ENCODE data around the gene C12orf75. TPM values are rescaled to one million over a fixed set of nuclear protein-coding genes. Genes with fewer than 3 reads are reported as not detected.

Gene C12orf75
- total and polyA plus RNA-seq, 2 of the 13 experiments (the other 11 are each of a cell fraction or from before 2014, with no cell fraction given): 16.1 to 19.8 TPM

DNA sequence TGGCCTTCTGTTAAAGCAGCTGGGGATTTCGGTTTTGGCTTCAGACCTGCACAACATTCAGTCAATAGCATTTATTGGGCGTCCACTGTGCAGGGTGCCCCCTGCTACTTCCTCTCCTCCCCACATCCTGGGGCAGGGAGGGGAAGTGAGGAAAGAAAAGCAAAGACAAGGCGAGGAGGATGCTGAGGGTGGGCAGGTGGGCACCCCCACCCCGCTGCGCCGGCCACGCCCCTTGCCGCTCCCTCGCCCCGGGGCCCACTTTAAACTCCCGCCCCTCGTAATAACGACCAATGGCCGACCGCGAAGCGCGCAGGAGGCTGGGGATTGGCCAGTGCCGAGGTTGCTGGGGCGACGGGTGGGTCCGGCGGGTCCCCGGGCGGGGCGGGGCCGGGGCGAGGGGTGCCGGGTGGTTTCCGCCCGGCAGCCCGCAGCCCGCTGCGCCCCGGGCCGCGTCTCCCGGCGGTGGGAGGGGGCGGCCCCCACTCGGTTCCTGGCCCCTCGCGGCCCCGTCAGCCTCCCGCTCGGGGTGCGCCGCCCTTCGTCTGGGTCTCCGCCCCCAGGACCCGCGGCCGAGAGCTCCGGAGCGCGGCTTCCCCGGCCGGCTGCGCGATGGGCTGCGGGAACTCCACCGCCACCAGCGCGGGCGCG is at the start of gene C12orf75 (continued):
- no peak for TF ChIP-seq ZNF879 (CRISPR knock-in tag; IDR thresholded peaks at IDR 0.05)
- no peak for TF ChIP-seq ZNF672 (CRISPR knock-in tag; IDR thresholded peaks at IDR 0.05)
- TF ChIP-seq ZC3H4 (CRISPR knock-in tag; IDR thresholded peaks at IDR 0.05; ENCODE audit: borderline replicate concordance): no peak
- no peak for TF ChIP-seq HMG20A (CRISPR knock-in tag; IDR thresholded peaks at IDR 0.05; ENCODE audit: borderline replicate concordance)
- no peak for TF ChIP-seq JUND (CRISPR knock-in tag; IDR thresholded peaks at IDR 0.05)
- TF ChIP-seq ZNF276 (CRISPR knock-in tag; IDR thresholded peaks at IDR 0.05; ENCODE audit: low read depth): no peak
- TF ChIP-seq ZNF282 (IDR thresholded peaks at IDR 0.05; ENCODE audit: partially characterized antibody): no peak
- no peak for TF ChIP-seq ATF5 (CRISPR knock-in tag; IDR thresholded peaks at IDR 0.05; ENCODE audit: low read depth)
- no peak for TF ChIP-seq ZBTB40 (IDR thresholded peaks at IDR 0.05)
- TF ChIP-seq ZBTB40 (CRISPR knock-in tag; IDR thresholded peaks at IDR 0.05): no peak
- no peak for TF ChIP-seq SUZ12 (IDR thresholded peaks at IDR 0.05; ENCODE audit: low read depth, low read length)
- TF ChIP-seq, protein P1, sequence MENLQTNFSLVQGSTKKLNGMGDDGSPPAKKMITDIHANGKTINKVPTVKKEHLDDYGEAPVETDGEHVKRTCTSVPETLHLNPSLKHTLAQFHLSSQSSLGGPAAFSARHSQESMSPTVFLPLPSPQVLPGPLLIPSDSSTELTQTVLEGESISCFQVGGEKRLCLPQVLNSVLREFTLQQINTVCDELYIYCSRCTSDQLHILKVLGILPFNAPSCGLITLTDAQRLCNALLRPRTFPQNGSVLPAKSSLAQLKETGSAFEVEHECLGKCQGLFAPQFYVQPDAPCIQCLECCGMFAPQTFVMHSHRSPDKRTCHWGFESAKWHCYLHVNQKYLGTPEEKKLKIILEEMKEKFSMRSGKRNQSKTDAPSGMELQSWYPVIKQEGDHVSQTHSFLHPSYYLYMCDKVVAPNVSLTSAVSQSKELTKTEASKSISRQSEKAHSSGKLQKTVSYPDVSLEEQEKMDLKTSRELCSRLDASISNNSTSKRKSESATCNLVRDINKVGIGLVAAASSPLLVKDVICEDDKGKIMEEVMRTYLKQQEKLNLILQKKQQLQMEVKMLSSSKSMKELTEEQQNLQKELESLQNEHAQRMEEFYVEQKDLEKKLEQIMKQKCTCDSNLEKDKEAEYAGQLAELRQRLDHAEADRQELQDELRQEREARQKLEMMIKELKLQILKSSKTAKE (CRISPR knock-in tag; IDR thresholded peaks at IDR 0.05; ENCODE audit: borderline replicate concordance): no peak
- no peak for TF ChIP-seq KMT2B (CRISPR knock-in tag; IDR thresholded peaks at IDR 0.05)
- TF ChIP-seq ZNF280B (CRISPR knock-in tag; IDR thresholded peaks at IDR 0.05; ENCODE audit: borderline replicate concordance): no peak
- no peak for TF ChIP-seq JUN (CRISPR knock-in tag; IDR thresholded peaks at IDR 0.05)

All from HepG2 (cell line).